ENCODE data around the gene ATRAID. TPM values are rescaled to one million over a fixed set of nuclear protein-coding genes. Genes with fewer than 3 reads are reported as not detected.

The ATRAID gene
- polyA plus RNA-seq, 2 donors = 66.2 to 92.7 TPM

DNA sequence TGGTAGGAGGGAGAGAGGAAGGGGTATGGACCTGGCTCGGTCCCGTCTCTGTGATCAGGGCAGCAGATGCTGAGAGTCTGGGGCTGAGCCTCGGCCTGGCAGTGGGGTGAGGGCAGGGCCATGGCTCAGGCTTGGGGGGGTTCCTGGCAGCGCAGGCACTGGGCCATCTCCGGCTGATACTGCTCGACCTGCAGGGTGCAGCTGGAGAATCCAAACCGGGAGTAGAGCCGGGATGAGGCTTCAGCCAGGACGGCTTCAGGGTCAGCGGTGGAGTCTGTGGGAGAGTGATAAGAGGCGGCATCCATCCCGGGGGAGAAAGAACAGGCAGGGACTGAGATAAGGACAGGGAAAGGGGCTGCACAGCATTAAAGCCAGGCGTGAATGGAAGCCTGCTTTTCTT lies 43.3 kb downstream of the ATRAID start:
- H3K9me3 ChIP-seq (ENCODE audit: control insufficient read depth in 2 of 2, insufficient read depth in 1 of 2, low read depth in 1 of 2, low read length in 1 of 2) = no peaks in the 10 kb centered on the region
- no peaks in the 10 kb centered on the region for H3K4me1 ChIP-seq (ENCODE audit: control insufficient read depth in 2 of 2, insufficient read depth in 2 of 2, low read length in 1 of 2)
- no peak overlapping the region for H3K4me3 ChIP-seq (ENCODE audit: low read depth in 1 of 2, low read length in 2 of 2)
- 29 to 47% methylated on average over 13 of the region's 13 CpGs for whole genome bisulfite sequencing, 2 donors
- no peak overlapping the region for H3K27ac ChIP-seq (ENCODE audit: low read depth in 2 of 2, low read length in 1 of 2)
- H3K27me3 ChIP-seq (ENCODE audit: control insufficient read depth in 1 of 2, insufficient read depth in 2 of 2, low read length in 2 of 2) = peaks cover 2% of the 10 kb centered on the region in 2 donors
- H3K36me3 ChIP-seq (ENCODE audit: control insufficient read depth in 2 of 2, insufficient read depth in 2 of 2, low read length in 1 of 2) = no peaks in the 10 kb centered on the region

DNA sequence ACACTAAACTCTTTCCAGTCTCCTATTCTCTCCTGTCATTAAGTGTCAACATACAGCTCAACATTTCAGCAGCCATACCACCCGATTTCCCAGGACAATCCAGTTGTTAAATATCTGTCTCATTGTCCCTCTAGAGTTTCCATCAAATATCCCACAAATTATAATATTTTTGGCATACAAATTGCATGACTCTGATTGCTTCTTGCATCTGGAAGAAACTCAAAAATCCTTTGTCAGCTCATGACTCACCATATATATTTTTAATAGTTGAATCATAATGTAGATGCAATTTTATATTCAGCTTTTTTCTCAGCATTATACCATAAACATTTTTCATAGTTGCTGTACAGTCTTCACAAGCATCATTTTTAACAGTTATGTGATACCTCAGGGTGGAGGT lies 43.8 kb downstream of the ATRAID start:
- Histone ChIP-seq H3K4me3 (ENCODE audit: low read depth in 1 of 2, low read length in 2 of 2) (no peak overlapping the region), H3K27me3 (ENCODE audit: control insufficient read depth in 1 of 2, insufficient read depth in 2 of 2, low read length in 2 of 2) (peaks cover 2 to 6% of the 10 kb centered on the region in 2 donors), H3K36me3 (ENCODE audit: control insufficient read depth in 2 of 2, insufficient read depth in 2 of 2, low read length in 1 of 2) (no peaks in the 10 kb centered on the region), H3K27ac (ENCODE audit: low read depth in 2 of 2, low read length in 1 of 2) (no peak overlapping the region), H3K9me3 (ENCODE audit: control insufficient read depth in 2 of 2, insufficient read depth in 1 of 2, low read depth in 1 of 2, low read length in 1 of 2) (no peaks in the 10 kb centered on the region), H3K4me1 (ENCODE audit: control insufficient read depth in 2 of 2, insufficient read depth in 2 of 2, low read length in 1 of 2) (no peaks in the 10 kb centered on the region)
- 13 to 24% methylated on average over 1 of the region's 1 CpG for WGBS, 2 donors

DNA sequence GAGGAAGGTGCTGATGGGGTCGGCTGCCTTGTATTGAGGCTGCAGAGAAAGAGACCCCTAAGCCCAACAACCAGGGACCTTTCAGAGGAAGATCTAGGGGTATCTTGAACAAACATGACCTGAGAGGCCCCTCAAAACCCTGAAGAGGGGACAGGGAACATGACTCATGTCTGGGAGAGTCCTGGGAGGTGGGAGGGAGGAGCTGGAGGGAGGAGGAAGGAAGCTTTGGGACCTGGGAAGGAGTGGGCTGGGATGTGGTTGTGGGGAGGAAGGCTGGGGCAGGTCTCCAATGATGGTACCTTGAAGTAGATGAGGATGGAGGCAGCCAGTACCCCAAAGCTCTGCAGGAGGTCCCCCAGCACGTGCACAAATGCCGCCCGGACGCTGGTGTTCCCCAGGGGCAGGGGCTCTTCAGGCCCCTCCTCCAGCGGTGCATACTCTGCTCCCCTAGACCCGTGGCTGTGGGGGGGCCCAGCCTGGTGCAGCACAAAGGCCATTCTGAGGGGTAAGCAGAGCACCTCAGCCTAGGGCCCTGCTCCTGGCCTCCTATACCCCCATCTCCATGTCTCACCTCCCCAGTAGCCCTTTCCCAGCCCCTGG lies 45.1 kb downstream of the ATRAID start:
- peaks cover 2 to 15% of the 10 kb centered on the region in 2 donors for H3K27me3 ChIP-seq (ENCODE audit: control insufficient read depth in 1 of 2, insufficient read depth in 2 of 2, low read length in 2 of 2)
- WGBS, 2 donors = 72 to 78% methylated on average over 7 of the region's 7 CpGs
- no peak overlapping the region for H3K4me3 ChIP-seq (ENCODE audit: low read depth in 1 of 2, low read length in 2 of 2)

DNA sequence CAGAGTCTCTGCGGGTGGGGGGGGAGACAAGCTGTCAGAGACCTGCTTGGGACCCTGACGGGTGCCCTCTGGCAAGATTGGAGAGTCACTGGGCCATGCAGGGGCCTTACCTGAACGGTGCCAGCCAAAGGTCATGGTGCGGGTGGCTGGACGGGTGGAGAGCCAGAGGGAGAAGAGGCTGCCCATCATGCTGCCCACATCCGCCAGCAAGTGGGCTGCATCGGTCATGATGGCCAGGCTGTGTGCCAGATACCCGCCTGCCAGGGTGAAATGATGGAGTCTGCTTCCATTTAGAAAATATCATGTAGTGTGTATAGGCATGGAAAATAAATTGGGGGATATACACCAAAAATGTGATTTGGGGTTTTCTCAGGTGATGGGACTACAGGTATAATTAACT lies 46.2 kb downstream of the ATRAID start:
- H3K27me3 ChIP-seq (ENCODE audit: control insufficient read depth in 1 of 2, insufficient read depth in 2 of 2, low read length in 2 of 2) = peaks cover 2 to 20% of the 10 kb centered on the region in 2 donors
- H3K4me1 ChIP-seq (ENCODE audit: control insufficient read depth in 2 of 2, insufficient read depth in 2 of 2, low read length in 1 of 2) = peaks cover 0 to 11% of the 10 kb centered on the region in 2 donors
- H3K9me3 ChIP-seq (ENCODE audit: control insufficient read depth in 2 of 2, insufficient read depth in 1 of 2, low read depth in 1 of 2, low read length in 1 of 2) = no peaks in the 10 kb centered on the region
- H3K36me3 ChIP-seq (ENCODE audit: control insufficient read depth in 2 of 2, insufficient read depth in 2 of 2, low read length in 1 of 2) = no peaks in the 10 kb centered on the region
- 86 to 87% methylated on average over 8 of the region's 8 CpGs for WGBS, 2 donors
- H3K27ac ChIP-seq (ENCODE audit: low read depth in 2 of 2, low read length in 1 of 2) = no peak overlapping the region
- H3K4me3 ChIP-seq (ENCODE audit: low read depth in 1 of 2, low read length in 2 of 2) = no peak overlapping the region

More for the DNA sequence above, 45.1 kb downstream of the ATRAID start:
- Histone ChIP-seq H3K9me3 (ENCODE audit: control insufficient read depth in 2 of 2, insufficient read depth in 1 of 2, low read depth in 1 of 2, low read length in 1 of 2) (no peaks in the 10 kb centered on the region), H3K36me3 (ENCODE audit: control insufficient read depth in 2 of 2, insufficient read depth in 2 of 2, low read length in 1 of 2) (no peaks in the 10 kb centered on the region), H3K4me1 (ENCODE audit: control insufficient read depth in 2 of 2, insufficient read depth in 2 of 2, low read length in 1 of 2) (peaks cover 0 to 1% of the 10 kb centered on the region in 2 donors), H3K27ac (ENCODE audit: low read depth in 2 of 2, low read length in 1 of 2) (no peak overlapping the region)

DNA sequence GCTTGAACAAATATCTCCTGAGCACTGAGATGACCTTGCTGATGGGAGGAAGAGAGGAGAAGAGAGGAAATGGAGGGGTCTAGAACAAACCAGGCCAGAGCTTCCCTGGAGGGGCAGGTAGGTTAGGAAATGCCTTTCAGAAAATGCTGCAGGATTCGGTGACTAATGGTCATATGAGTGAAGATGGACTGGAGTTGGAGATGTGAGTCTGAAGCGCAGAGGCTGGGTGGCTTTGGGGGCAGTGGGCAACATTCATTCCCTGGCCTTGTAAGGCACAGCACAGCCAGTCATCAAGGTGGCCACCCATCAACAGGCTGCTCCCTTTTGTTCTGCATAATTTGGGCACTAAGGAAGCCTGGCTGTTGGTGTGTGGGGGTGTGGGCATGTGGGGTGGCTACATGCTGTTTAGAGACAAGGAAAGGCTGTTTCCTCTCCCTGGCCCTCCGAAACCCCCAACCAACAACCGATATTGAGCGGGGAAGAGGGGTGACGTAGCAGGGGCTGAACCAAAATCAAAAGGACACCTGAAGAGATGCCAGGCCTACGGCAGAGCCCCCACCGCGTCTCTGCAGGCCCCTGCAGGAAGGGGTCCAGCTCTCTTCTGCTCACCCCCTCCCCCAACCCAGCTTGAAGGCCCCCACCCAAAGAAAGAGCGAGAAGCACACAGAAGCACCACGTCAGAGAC lies 49.5 kb downstream of the ATRAID start:
- WGBS, 2 donors = 53 to 58% methylated on average over 11 of the region's 11 CpGs
- Histone ChIP-seq H3K4me1 (ENCODE audit: control insufficient read depth in 2 of 2, insufficient read depth in 2 of 2, low read length in 1 of 2) (peaks cover 8 to 13% of the 10 kb centered on the region in 2 donors), H3K4me3 (ENCODE audit: low read depth in 1 of 2, low read length in 2 of 2) (no peak overlapping the region), H3K9me3 (ENCODE audit: control insufficient read depth in 2 of 2, insufficient read depth in 1 of 2, low read depth in 1 of 2, low read length in 1 of 2) (no peaks in the 10 kb centered on the region), H3K36me3 (ENCODE audit: control insufficient read depth in 2 of 2, insufficient read depth in 2 of 2, low read length in 1 of 2) (no peaks in the 10 kb centered on the region), H3K27ac (ENCODE audit: low read depth in 2 of 2, low read length in 1 of 2) (no peak overlapping the region), H3K27me3 (ENCODE audit: control insufficient read depth in 1 of 2, insufficient read depth in 2 of 2, low read length in 2 of 2) (peaks cover 2 to 33% of the 10 kb centered on the region in 2 donors)

DNA sequence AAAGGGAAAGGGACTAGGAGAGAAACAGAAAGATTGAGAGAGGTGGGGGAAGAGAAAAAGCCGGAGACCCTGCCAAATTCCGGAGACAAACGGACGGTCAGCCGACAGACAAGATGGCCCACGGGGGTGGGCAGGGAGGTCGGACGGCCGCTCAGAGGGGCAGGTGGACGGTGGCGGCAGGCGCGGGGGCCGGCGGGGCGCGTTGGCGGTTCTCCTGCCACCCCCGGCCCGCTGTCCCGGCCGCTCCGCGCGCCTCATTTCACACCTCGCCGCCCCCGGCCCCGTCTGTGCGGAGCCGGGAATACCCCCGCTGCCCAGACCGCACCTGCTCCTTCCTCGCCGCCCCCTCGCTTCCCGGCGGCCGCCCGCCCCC lies 50.1 kb downstream of the ATRAID start:
- Histone ChIP-seq H3K4me1 (ENCODE audit: control insufficient read depth in 2 of 2, insufficient read depth in 2 of 2, low read length in 1 of 2) (peaks cover 8 to 13% of the 10 kb centered on the region in 2 donors), H3K9me3 (ENCODE audit: control insufficient read depth in 2 of 2, insufficient read depth in 1 of 2, low read depth in 1 of 2, low read length in 1 of 2) (no peaks in the 10 kb centered on the region), H3K4me3 (ENCODE audit: low read depth in 1 of 2, low read length in 2 of 2) (peak overlapping the region in 1 of 2 donors; percentile 45), H3K27me3 (ENCODE audit: control insufficient read depth in 1 of 2, insufficient read depth in 2 of 2, low read length in 2 of 2) (peaks cover 2 to 33% of the 10 kb centered on the region in 2 donors), H3K36me3 (ENCODE audit: control insufficient read depth in 2 of 2, insufficient read depth in 2 of 2, low read length in 1 of 2) (no peaks in the 10 kb centered on the region), H3K27ac (ENCODE audit: low read depth in 2 of 2, low read length in 1 of 2) (no peak overlapping the region)
- WGBS, 2 donors = 3 to 10% methylated on average over 20 to 40 of the region's 40 CpGs

DNA sequence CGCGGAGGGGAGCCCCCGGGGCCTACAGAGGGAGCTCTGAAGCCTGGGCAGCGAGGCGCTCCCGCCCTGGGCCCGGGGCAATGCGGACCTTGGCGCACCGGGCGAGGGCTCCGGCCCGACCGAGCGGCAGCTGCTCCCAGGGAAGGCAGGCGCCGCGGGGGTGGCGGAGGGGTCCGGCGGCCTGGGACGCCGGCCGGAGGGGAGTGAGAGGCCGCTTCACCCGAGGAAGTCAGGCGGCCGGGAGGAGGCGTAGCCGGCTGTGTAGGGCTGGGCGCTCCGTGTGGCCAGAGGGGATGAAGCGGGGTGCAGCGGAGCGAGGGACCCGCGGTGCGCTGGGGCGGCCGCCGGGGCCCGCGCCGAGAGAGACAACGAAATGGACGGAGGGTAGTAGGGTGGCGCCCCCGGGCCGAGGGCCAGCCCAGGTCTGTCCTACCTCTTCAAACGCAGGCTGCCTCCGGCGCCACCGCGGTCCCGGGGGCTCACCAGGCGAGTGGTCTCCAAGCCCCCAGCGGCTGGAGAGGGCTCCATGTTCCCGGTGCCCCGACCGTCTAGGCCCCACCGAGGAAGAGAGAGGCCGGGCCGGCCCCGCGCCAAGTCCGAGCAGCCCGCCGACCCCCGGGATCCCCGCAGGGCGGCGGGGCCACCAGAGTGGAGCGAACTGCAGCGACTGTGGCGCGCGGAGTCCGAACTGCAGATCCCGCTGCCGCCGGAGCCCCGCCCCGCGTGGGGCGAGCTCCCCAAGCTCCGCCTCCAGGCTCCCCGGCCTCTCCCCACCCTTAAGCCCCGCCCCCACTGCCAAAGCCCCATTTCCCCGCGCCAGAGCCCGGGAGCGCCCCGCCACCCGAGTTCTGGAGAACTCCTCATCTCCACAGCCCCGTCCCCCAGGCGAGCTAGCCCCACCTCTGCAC lies 50.8 kb downstream of the ATRAID start, which contains the start of gene SLC30A3:
Gene SLC30A3, minus strand, starts transcription at position 669 of the 908 bp plus-strand sequence. Its CDS starts 141 bp downstream, at position 528.
- Histone ChIP-seq H3K27ac (ENCODE audit: low read depth in 2 of 2, low read length in 1 of 2) (no peak within 1 kb of the TSS), H3K36me3 (ENCODE audit: control insufficient read depth in 2 of 2, insufficient read depth in 2 of 2, low read length in 1 of 2) (no peaks in the 10 kb centered on the region), H3K27me3 (ENCODE audit: control insufficient read depth in 1 of 2, insufficient read depth in 2 of 2, low read length in 2 of 2) (peaks cover 0 to 33% of the 10 kb centered on the region in 2 donors), H3K4me1 (ENCODE audit: control insufficient read depth in 2 of 2, insufficient read depth in 2 of 2, low read length in 1 of 2) (peaks cover 8 to 13% of the 10 kb centered on the region in 2 donors), H3K9me3 (ENCODE audit: control insufficient read depth in 2 of 2, insufficient read depth in 1 of 2, low read depth in 1 of 2, low read length in 1 of 2) (no peaks in the 10 kb centered on the region), H3K4me3 (ENCODE audit: low read depth in 1 of 2, low read length in 2 of 2) (peak within 1 kb of the TSS; percentile 30 to 45)
- 1% methylated on average over 60 to 96 of the region's 96 CpGs for WGBS, 2 donors

DNA sequence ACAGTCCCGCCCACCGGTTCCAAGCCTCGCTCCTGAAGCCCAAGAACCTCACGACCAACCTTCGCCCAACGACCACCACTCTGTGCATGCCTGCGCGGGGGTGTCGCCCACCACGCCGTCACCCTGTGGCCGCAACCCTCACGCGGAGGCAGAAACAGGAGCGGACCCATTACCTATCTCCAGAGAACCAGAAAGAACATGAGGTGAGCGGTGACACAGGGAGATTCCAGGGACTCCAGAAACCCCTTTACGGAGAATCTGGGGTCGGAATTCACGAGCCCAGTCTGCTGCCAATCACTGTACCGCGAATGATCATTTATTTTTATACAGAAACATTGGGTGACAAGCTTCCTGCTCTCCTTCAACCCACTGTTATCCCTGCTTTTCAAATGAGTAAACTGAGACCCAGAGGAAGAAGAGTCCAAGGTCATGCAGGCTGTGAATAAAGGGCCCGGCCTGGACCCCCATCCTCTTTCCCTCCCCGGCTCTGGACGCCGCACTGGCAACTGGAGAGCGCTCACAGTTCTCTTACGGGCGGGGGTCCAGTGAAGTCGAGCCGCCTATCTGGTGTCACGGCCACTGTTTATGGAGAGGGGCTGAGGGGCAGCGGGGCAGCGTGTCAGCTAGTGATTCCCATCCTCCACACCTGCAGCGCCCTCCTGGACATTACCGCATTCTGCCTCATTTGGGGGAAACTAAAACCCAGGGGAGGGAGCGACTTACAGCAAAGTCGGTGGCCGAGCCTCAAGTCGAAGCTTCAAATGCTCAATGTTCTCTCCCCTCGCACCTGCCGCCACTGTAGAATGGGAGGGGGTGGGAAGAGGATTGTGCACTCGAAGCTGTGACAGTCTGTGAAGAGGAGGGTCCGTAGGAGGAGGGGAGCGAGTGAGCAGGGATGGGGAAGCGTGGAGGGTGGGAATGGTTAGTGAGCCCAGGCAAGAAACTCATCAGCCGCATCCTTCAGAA lies 51.7 kb downstream of the ATRAID start:
- Histone ChIP-seq H3K36me3 (ENCODE audit: control insufficient read depth in 2 of 2, insufficient read depth in 2 of 2, low read length in 1 of 2) (no peaks in the 10 kb centered on the region), H3K9me3 (ENCODE audit: control insufficient read depth in 2 of 2, insufficient read depth in 1 of 2, low read depth in 1 of 2, low read length in 1 of 2) (no peaks in the 10 kb centered on the region), H3K27me3 (ENCODE audit: control insufficient read depth in 1 of 2, insufficient read depth in 2 of 2, low read length in 2 of 2) (peaks cover 0 to 33% of the 10 kb centered on the region in 2 donors), H3K27ac (ENCODE audit: low read depth in 2 of 2, low read length in 1 of 2) (no peak overlapping the region), H3K4me3 (ENCODE audit: low read depth in 1 of 2, low read length in 2 of 2) (peak overlapping the region; percentile 16 to 45), H3K4me1 (ENCODE audit: control insufficient read depth in 2 of 2, insufficient read depth in 2 of 2, low read length in 1 of 2) (peaks cover 8 to 13% of the 10 kb centered on the region in 2 donors)
- WGBS, 2 donors = 3% methylated on average over 46 of the region's 46 CpGs
